WTC11 (cell line): ENCODE results near the gene FRMD4A. TPM values are rescaled to one million over a fixed set of nuclear protein-coding genes. Genes with fewer than 3 reads are reported as not detected.

Experiments used
- ATAC-seq: fragments of 200-7000 bp; cut with Tn5 transposase; 2 replicates; pipeline ENCODE4 v1.10.0; 2021; ENCODE audit warnings: mild to moderate bottlenecking, moderate library complexity
- CTCF ChIA-PET: fragments of 300-600 bp; sonication (Branson Sonifier 250); formaldehyde crosslinking; loops from one replicate; lab custom pipeline; 2021; ENCODE audit warnings: antibody characterized with exemption; lab: Charles Lee
- POLR2A ChIA-PET: fragments of 350-600 bp; sonication (Branson Sonifier 250); formaldehyde crosslinking; loops from one replicate; lab custom pipeline; 2021; ENCODE audit warnings: antibody characterized with exemption; lab: Charles Lee
- DNase-seq: peaks from one replicate; pipeline ENCODE4 v3.0.0; 2021; ENCODE audit warnings: low spot score
- H3K27ac Mint-ChIP-seq: 2 replicates; pipeline ENCODE4 v1.8.0; 2021; ENCODE audit warnings: mixed read lengths
- H3K27me3 Mint-ChIP-seq: 2 replicates; pipeline ENCODE4 v1.8.0; 2021; ENCODE audit warnings: low read depth, mild to moderate bottlenecking, moderate library complexity, mixed read lengths
- H3K36me3 Mint-ChIP-seq: 2 replicates; pipeline ENCODE4 v1.8.0; 2021; ENCODE audit warnings: mixed read lengths
- H3K4me1 Mint-ChIP-seq: 2 replicates; pipeline ENCODE4 v1.8.0; 2022; ENCODE audit warnings: mixed read lengths
- H3K4me3 Mint-ChIP-seq: 2 replicates; pipeline ENCODE4 v1.8.0; 2021; ENCODE audit warnings: mild to moderate bottlenecking, moderate library complexity, mixed read lengths
- H3K9me3 Mint-ChIP-seq: 2 replicates; pipeline ENCODE4 v1.8.0; 2021; ENCODE audit warnings: mixed read lengths
- ELF4 ChIP-seq: sonication (generic); formaldehyde crosslinking; IDR thresholded peaks from 2 replicates; pipeline ENCODE4 v1.8.1; 2022; ENCODE audit warnings: low read depth, mild to moderate bottlenecking, moderate library complexity, missing genetic modification reagents
- MXD4 ChIP-seq: fragments of 250-450 bp; sonication (Bioruptor Pico); IDR thresholded peaks from 2 replicates; pipeline ENCODE4 v1.8.0; 2021; ENCODE audit warnings: mild to moderate bottlenecking, moderate library complexity, borderline replicate concordance
- TEAD4 ChIP-seq: sonication (generic); formaldehyde crosslinking; IDR thresholded peaks from 2 replicates; pipeline ENCODE4 v1.8.0; 2022; ENCODE audit warnings: mild to moderate bottlenecking, missing genetic modification reagents
- ZBTB21 ChIP-seq: sonication (generic); formaldehyde crosslinking; IDR thresholded peaks from 2 replicates; pipeline ENCODE4 v1.8.1; 2023; ENCODE audit warnings: mild to moderate bottlenecking, missing genetic modification reagents, borderline replicate concordance
- total RNA-seq: library from RNA; stranded (reverse); gene quantifications from 3 replicates; pipeline ENCODE4 v1.2.3, GENCODE V29; 2021
- TF ChIP-seq, protein P1 (sequence below): sonication (generic); formaldehyde crosslinking; IDR thresholded peaks from 2 replicates; pipeline ENCODE4 v1.8.0; 2023; ENCODE audit warnings: missing genetic modification reagents, mild to moderate bottlenecking, borderline replicate concordance
- TF ChIP-seq, protein P2 (sequence below): sonication (generic); formaldehyde crosslinking; conservative IDR thresholded peaks from 2 replicates; pipeline ENCODE4 v1.8.1; 2023; ENCODE audit warnings: mild to moderate bottlenecking, low read depth, missing genetic modification reagents, moderate library complexity
- TF ChIP-seq, protein P3 (sequence below): fragments of 250-450 bp; sonication (Bioruptor Pico); IDR thresholded peaks from 2 replicates; pipeline ENCODE4 v1.9.0; 2021; ENCODE audit warnings: mild to moderate bottlenecking
- TF ChIP-seq, protein P4 (sequence below): sonication (generic); formaldehyde crosslinking; IDR thresholded peaks from 2 replicates; pipeline ENCODE4 v1.8.1; 2023; ENCODE audit warnings: mild to moderate bottlenecking, missing genetic modification reagents, moderate library complexity

Gene FRMD4A
- total RNA-seq, 1 experiment from 2014 or later: 35.5 TPM

DNA sequence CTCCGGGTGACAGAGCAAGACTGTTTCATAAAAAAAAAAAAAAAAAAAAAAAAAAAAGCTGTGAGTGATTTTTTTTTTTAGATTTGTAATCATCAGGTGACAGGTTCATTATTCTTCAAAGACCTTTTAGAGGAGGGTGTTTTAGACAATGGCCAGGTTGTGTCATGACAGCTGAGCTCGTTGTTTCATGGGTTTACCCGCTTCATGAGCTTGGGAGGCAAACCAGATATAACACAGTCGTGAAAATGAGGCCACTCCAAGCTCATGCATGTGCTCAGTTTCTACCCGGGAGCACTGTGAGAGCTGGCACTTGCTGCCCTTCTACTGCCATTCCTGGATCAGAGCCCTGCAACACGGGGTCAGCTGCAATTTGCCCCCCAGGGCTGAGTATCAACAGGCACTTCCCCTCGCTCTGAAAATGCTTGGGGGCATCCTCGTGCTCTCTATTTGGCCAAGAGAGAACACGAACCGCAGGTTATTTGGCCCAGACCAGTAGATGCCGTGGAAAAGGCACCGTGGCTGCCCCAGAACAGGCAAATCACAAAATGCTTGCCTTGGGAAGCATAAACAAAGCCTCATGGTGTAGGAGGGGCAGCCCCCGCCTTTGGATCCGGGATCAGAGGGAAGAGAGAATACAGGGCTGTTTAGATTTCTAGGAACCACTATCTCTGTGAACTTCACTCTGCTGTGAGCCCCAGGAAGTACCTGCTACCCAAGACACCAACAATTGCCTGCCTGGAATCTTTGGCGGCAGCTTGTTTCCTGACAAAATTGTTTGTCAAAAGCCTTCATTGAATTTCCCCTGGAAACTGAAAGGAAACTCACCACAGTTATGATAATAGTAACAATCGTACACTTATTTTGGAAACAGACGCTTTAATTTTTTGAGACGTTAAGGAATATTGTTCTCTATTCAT is 371.0 kb downstream of the FRMD4A start (continued):
- TF ChIP-seq, protein P1, sequence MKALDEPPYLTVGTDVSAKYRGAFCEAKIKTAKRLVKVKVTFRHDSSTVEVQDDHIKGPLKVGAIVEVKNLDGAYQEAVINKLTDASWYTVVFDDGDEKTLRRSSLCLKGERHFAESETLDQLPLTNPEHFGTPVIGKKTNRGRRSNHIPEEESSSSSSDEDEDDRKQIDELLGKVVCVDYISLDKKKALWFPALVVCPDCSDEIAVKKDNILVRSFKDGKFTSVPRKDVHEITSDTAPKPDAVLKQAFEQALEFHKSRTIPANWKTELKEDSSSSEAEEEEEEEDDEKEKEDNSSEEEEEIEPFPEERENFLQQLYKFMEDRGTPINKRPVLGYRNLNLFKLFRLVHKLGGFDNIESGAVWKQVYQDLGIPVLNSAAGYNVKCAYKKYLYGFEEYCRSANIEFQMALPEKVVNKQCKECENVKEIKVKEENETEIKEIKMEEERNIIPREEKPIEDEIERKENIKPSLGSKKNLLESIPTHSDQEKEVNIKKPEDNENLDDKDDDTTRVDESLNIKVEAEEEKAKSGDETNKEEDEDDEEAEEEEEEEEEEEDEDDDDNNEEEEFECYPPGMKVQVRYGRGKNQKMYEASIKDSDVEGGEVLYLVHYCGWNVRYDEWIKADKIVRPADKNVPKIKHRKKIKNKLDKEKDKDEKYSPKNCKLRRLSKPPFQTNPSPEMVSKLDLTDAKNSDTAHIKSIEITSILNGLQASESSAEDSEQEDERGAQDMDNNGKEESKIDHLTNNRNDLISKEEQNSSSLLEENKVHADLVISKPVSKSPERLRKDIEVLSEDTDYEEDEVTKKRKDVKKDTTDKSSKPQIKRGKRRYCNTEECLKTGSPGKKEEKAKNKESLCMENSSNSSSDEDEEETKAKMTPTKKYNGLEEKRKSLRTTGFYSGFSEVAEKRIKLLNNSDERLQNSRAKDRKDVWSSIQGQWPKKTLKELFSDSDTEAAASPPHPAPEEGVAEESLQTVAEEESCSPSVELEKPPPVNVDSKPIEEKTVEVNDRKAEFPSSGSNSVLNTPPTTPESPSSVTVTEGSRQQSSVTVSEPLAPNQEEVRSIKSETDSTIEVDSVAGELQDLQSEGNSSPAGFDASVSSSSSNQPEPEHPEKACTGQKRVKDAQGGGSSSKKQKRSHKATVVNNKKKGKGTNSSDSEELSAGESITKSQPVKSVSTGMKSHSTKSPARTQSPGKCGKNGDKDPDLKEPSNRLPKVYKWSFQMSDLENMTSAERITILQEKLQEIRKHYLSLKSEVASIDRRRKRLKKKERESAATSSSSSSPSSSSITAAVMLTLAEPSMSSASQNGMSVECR (CRISPR knock-in tag): no peak
- no peak for TF ChIP-seq MXD4 (CRISPR knock-in tag)
- TF ChIP-seq, protein P2, sequence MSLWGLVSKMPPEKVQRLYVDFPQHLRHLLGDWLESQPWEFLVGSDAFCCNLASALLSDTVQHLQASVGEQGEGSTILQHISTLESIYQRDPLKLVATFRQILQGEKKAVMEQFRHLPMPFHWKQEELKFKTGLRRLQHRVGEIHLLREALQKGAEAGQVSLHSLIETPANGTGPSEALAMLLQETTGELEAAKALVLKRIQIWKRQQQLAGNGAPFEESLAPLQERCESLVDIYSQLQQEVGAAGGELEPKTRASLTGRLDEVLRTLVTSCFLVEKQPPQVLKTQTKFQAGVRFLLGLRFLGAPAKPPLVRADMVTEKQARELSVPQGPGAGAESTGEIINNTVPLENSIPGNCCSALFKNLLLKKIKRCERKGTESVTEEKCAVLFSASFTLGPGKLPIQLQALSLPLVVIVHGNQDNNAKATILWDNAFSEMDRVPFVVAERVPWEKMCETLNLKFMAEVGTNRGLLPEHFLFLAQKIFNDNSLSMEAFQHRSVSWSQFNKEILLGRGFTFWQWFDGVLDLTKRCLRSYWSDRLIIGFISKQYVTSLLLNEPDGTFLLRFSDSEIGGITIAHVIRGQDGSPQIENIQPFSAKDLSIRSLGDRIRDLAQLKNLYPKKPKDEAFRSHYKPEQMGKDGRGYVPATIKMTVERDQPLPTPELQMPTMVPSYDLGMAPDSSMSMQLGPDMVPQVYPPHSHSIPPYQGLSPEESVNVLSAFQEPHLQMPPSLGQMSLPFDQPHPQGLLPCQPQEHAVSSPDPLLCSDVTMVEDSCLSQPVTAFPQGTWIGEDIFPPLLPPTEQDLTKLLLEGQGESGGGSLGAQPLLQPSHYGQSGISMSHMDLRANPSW (CRISPR knock-in tag): no peak

DNA sequence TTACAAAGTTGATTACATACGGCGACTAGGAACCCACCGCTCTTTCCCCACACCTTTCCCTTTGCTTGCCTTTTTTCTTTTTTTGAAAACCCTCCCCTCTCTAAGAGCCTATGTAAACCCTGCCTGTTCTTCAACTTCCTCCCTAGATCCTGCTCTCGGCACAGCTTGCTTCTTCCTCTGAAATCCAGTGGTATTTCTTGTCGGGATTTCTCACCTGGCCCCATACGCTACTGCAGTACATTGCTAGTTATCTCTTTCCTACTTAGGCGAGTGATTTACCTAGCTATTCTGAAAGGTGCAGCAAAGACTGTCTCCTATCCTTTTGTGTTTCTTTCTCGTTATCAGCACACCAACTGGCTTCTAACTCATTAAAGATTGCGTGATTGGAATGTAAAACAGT is 372.9 kb downstream of the FRMD4A start:
- Mint-ChIP-seq H3K4me1 (peaks cover 33% of the 10 kb centered on the region), H3K27me3 (no peaks in the 10 kb centered on the region), H3K36me3 (0 out of 2 replicates have a peak, but pooled peaks cover 4% of the 10 kb centered on the region), H3K4me3 (no peak overlapping the region), H3K9me3 (peaks cover 19% of the 10 kb centered on the region), H3K27ac (peak overlapping the region; percentile 57)
- DNase-seq (no peak), ATAC-seq (no peak; the same call in 1 of the 2 replicates)
- ChIA-PET CTCF (interaction anchor here (0.7 to 1.6 kb wide), 2 partner anchors 171 to 239 kb away, joined by 4 read pairs; no protein-coding TSS in a partner anchor), POLR2A (no interaction called here)
- TF ChIP-seq, protein P3, sequence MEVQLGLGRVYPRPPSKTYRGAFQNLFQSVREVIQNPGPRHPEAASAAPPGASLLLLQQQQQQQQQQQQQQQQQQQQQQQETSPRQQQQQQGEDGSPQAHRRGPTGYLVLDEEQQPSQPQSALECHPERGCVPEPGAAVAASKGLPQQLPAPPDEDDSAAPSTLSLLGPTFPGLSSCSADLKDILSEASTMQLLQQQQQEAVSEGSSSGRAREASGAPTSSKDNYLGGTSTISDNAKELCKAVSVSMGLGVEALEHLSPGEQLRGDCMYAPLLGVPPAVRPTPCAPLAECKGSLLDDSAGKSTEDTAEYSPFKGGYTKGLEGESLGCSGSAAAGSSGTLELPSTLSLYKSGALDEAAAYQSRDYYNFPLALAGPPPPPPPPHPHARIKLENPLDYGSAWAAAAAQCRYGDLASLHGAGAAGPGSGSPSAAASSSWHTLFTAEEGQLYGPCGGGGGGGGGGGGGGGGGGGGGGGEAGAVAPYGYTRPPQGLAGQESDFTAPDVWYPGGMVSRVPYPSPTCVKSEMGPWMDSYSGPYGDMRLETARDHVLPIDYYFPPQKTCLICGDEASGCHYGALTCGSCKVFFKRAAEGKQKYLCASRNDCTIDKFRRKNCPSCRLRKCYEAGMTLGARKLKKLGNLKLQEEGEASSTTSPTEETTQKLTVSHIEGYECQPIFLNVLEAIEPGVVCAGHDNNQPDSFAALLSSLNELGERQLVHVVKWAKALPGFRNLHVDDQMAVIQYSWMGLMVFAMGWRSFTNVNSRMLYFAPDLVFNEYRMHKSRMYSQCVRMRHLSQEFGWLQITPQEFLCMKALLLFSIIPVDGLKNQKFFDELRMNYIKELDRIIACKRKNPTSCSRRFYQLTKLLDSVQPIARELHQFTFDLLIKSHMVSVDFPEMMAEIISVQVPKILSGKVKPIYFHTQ (CRISPR knock-in tag): no peak
- TF ChIP-seq, protein P4, sequence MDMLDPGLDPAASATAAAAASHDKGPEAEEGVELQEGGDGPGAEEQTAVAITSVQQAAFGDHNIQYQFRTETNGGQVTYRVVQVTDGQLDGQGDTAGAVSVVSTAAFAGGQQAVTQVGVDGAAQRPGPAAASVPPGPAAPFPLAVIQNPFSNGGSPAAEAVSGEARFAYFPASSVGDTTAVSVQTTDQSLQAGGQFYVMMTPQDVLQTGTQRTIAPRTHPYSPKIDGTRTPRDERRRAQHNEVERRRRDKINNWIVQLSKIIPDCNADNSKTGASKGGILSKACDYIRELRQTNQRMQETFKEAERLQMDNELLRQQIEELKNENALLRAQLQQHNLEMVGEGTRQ (CRISPR knock-in tag): no peak
- TF ChIP-seq ELF4 (CRISPR knock-in tag) (no peak), TEAD4 (no peak), ZBTB21 (no peak)
- TF ChIP-seq, protein P2 (CRISPR knock-in tag): no peak
